GM12801 (cell line): ENCODE measurements around the gene ADSS1.

Experiments used
- CTCF ChIP-seq: IDR thresholded peaks from one replicate; pipeline ENCODE4 v1.5.1; 2011; ENCODE audit warnings: control low read depth; ENCODE audit not compliant: insufficient read length; ENCODE audit errors: extremely low read depth

ADSS1 gene

GRCh38 chr14:104794631-104794992 lies 70.6 kb downstream of the ADSS1 start:
- no peak for TF ChIP-seq CTCF

DNA sequence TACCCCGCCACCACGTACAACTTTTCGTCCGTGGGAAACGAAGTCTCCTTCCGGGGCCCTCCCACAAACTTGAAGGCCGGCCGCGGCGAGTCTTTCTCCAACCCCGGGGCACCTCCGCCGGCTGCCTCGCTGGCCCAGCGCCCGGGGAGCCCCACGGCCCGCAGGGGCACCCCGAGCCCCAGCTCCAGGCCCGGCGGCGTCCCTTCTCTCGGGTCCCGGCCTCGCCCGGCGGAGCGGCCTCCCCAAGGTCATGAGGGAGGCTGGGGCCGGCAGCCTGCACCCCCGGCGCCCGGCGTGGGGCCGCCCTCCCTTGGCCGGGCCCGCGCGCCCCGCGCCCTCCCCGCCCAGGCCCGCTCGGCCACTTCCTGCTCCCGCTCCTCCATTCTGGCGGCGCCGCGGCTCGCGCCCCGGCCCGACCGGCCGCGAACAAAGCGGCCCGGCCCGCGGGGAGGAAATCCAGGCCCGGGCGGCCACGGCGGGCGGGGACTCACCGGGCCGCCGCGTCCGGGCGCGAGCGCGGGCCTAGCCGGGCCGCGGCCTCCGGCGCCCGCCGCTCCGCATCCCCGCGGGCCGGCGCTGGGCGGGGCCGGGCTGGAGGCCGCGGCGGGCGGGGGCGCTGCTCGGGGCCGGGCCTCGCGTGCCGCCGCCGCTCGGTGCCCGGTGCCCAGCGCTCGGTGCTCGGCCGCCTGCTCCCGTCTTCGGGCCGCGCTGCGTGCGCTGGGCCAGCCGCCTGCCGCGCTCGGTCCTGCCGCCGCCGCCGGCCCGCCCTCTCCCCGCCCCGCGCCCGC lies 71.2 kb downstream of the ADSS1 start, which contains the start of gene AKT1:
TSS of gene AKT1 (minus strand) at position 756 of the 788 bp plus-strand sequence. CDS start 3,105 bp downstream, outside the sequence.
- no peak for TF ChIP-seq CTCF

DNA sequence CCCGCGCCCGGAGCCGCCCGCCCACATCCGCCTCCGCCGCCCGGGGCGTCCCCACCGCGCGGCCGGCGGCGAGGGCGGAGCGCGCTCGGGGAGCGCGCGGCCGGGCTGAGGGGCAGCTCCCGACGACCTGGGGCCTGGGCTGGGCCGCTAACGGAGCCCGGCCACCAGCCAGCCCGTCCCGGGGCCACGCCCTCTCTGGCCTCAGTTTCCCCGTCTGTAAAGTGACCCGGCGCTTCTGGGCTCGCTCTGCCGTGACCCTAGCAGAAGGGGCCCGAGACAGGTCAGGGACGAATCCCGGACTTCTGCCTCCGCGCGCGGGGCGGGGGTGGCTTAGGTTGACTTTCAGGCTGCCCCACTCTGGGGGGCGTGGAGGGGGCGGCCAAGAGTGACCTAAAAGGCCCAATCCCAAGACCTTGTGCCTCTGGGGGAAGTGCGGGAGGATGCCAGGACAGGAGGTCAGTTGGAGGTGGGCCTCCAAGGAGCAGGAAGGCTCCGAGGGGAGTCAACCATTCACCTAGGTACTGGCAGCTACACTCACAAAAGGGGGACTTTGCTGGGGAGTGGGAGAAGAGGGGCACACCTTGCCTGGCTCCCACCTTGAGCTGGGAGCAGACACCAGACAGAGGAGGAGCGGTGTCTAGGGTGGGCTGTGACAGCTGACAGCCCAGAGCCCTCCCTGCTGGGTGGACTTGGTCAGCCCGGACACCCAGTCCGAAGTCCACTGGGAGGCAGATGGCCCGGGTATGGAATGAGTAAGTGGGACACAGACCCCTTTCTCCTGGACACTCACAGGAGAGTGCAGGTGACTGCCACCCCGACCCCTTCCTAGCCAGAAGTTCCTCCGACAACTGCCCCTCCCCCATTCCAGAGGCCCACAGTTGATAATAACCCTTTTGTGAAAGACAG lies 72.0 kb downstream of the ADSS1 start:
- no peak for TF ChIP-seq CTCF

- no peak for TF ChIP-seq CTCF
These were observed 72.7 kb downstream of the ADSS1 start for GRCh38 chr14:104796687-104797081.
